GM18519 (cell line): ENCODE results near the gene BTBD6.
"Not testable (repeated sequence)": the region's sequence is repeated elsewhere in the genome, so short reads cannot be mapped to it uniquely, and the experiment has no call there.

Experiments used
- ATAC-seq: cut with Tn5 transposase; IDR thresholded peaks from one replicate; pipeline ENCODE4 v1.9.1; 2021; ENCODE audit warnings: mild to moderate bottlenecking, moderate library complexity; ENCODE audit not compliant: unreplicated experiment, low FRiP score

BTBD6 gene

DNA sequence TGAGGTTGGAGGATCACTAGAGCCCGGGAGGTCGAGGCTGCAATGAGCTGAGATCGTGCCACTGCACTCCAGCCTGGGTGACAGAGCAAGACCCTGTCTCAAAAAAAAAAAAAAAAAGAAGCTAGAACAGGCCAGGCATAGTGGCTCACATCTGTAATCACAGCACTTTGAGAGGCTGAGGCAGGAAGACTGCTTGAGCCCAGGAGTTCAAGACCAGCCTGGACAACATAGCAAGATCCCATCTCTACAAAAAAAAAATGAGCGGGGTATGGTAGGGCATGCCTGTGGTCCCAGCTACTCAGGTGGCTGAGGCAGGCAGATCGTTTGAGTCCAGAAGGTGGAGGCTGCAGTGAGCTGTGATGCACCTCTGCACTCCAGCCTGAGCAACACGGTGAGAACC is 40.6 kb downstream of the BTBD6 start:
- ATAC-seq, result not testable (repeated sequence)

DNA sequence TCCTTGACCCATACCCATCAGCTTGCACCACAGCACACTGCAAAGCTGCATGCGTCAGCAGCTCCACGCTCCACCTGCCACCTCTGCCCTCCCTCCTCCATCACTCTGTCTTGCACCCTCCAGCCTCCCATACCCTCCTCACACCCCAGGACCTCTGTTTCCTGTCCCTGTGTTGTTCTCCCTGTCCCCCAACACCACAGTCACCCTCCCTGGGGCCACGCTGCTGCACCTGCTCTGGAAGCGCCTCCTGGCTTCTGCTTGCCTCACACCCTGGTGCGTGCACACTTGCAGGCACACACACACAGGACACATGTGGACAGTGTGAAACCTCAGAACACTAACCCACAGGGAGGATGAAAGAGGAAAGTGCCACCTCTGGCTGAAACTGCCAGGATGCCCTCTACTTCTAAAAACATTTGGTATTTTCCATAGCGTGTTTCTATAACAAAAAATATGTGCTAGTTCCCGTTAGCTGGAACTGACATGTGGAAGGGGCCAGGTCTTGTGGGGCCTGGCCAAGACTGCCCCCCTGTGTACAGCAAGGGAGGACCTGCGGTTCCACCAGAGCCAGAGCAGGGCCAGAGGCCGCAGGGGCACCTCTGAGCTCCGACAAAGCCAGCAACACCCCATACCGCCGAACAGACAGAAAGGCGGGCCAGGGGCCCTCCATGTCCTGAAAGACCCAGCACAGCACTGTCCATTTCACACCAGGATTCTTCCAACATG is 42.5 kb downstream of the BTBD6 start:
- no peak for ATAC-seq

DNA sequence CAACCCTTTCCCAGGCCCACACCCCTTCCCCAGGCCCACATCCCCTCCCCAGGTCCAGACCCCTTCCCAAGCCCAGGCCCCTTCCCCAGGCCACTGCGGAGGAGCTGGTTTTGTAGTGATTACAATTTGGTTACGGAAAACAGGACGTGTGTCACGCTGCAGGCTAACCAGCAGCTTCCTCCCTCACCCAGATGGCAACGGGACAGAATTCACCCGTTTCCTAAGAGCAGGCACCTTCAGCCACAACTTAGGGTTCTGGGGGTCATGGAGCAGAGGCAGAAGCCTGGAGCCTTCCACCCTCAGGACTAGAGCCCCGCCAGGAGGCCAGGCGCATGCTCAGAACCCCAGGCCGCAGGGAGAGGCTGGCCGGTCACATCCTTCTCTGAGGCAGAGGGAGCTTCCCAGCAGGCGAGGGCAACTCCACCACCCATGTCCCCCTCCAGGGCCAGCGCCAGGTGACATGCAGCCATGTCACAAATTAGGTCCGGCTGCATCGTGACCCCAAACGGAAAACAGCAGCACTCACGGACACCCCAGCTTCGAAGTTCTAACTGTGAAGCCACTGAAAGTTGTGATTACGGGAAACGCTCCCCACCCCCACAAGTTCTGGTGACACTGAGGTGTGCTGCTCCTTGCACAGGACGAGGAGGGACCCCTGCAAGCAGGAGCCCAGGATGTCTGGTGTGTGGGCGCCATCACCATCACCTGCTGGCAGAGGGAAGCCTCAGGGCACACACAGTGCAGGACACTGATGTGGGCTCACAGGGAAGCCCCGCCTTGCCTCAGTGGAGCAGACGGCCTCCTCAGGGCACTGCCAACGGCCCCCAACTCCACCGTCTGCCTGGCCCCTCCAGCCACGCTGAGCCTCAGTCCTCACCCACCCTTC is 44.7 kb downstream of the BTBD6 start:
- ATAC-seq, result no peak

- ATAC-seq, result no peak
Observed at GRCh38 chr14:105294142-105294597, 45.8 kb downstream of the BTBD6 start.

DNA sequence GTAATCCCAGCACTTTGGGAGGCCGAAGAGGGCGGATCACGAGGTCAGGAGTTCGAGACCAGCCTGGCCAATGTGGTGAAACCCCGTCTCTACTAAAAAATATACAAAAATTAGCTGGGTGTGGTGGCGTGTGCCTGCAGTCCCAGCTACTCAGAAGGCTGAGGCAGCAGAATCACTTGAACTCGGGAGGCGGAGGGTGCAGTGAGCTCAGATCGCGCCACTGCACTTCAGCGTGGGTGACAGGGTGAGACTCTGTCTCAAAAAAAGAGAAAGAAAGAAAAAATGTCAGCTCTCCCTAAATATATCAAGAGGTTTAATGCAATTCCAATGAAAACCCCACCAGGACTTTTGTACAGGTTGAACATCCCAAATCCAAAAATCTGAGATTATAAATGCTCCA is 49.0 kb downstream of the BTBD6 start:
- ATAC-seq, result not testable (repeated sequence)

- ATAC-seq, result peak; percentile 5
Observed at GRCh38 chr14:105299654-105300541, 51.6 kb downstream of the BTBD6 start.
